NOMO-1 treated with DMSO at 0.1 percent for 48 hours (cell line): Measurements from ENCODE around the gene UBXN6.
A peak's percentile ranks its signal among the peaks of the same experiment; 100 is the strongest.

ENCODE experiments used
- DNase-seq: peaks from one replicate; lab custom pipeline; 2025; ENCODE audit not compliant: unreplicated experiment; lab: John Stamatoyannopoulos, UW

UBXN6 gene

GRCh38 chr19:4457654-4458395 lies at the start of gene UBXN6:
UBXN6 (minus strand) TSS chr19:4457794; CDS start chr19:4457697, 97 bp downstream.
- DNase-seq: peak; percentile 96

- no peak for DNase-seq
Measured at GRCh38 chr19:4507150-4507452, 49.5 kb upstream of the UBXN6 start.

GRCh38 chr19:4506449-4507149 lies 49.0 kb upstream of the UBXN6 start:
- no peak for DNase-seq

GRCh38 chr19:4505570-4506448 lies 48.2 kb upstream of the UBXN6 start:
- DNase-seq: no peak

- no peak for DNase-seq
Measured at GRCh38 chr19:4504891-4505569, 47.4 kb upstream of the UBXN6 start.

GRCh38 chr19:4504297-4504701 lies 46.7 kb upstream of the UBXN6 start:
- DNase-seq: no peak

GRCh38 chr19:4503825-4504170 lies 46.2 kb upstream of the UBXN6 start:
- no peak for DNase-seq

- DNase-seq: no peak
Measured at GRCh38 chr19:4503132-4503824, 45.7 kb upstream of the UBXN6 start.

- DNase-seq: no peak
Measured at GRCh38 chr19:4502282-4503131, 44.9 kb upstream of the UBXN6 start.

GRCh38 chr19:4501691-4502090 lies 44.1 kb upstream of the UBXN6 start:
- DNase-seq: no peak

- no peak for DNase-seq
Measured at GRCh38 chr19:4500841-4501591, 43.4 kb upstream of the UBXN6 start.

- DNase-seq: no peak
Measured at GRCh38 chr19:4499855-4500254, 42.3 kb upstream of the UBXN6 start.

GRCh38 chr19:4499318-4499717 lies 41.7 kb upstream of the UBXN6 start:
- no peak for DNase-seq

- no peak for DNase-seq
Measured at GRCh38 chr19:4498694-4499093, 41.1 kb upstream of the UBXN6 start.

- no peak for DNase-seq
Measured at GRCh38 chr19:4497770-4498389, 40.3 kb upstream of the UBXN6 start.

GRCh38 chr19:4496304-4496703 lies 38.7 kb upstream of the UBXN6 start:
- DNase-seq: no peak

GRCh38 chr19:4495471-4495870 lies 37.9 kb upstream of the UBXN6 start:
- DNase-seq: no peak

- DNase-seq: no peak
Measured at GRCh38 chr19:4494691-4495064, 37.1 kb upstream of the UBXN6 start.
